GM12892 (cell line): ENCODE results near the gene ASH1L.

ENCODE experiments used
- DNase-seq: peaks from one replicate; pipeline ENCODE4 v3.0.0; 2011; ENCODE audit not compliant: insufficient read length
- FAIRE-seq: peaks from 2 replicates; lab custom pipeline; 2011; peaks lifted over from hg19 to GRCh38; lab: Jason Lieb, UNC
- POLR2A ChIP-seq: IDR thresholded peaks from 2 replicates; pipeline ENCODE4 v1.6.1; 2011; ENCODE audit warnings: low read depth, low read length, control low read depth
- POLR2AphosphoS5 ChIP-seq: IDR thresholded peaks from 2 replicates; pipeline ENCODE4 v1.6.1; 2011; ENCODE audit warnings: low read depth, low read length, control low read depth
- TAF1 ChIP-seq: IDR thresholded peaks from 2 replicates; pipeline ENCODE4 v1.6.1; 2011; ENCODE audit warnings: low read depth, mild to moderate bottlenecking, control low read depth, low read length, borderline replicate concordance

Gene ASH1L

DNA sequence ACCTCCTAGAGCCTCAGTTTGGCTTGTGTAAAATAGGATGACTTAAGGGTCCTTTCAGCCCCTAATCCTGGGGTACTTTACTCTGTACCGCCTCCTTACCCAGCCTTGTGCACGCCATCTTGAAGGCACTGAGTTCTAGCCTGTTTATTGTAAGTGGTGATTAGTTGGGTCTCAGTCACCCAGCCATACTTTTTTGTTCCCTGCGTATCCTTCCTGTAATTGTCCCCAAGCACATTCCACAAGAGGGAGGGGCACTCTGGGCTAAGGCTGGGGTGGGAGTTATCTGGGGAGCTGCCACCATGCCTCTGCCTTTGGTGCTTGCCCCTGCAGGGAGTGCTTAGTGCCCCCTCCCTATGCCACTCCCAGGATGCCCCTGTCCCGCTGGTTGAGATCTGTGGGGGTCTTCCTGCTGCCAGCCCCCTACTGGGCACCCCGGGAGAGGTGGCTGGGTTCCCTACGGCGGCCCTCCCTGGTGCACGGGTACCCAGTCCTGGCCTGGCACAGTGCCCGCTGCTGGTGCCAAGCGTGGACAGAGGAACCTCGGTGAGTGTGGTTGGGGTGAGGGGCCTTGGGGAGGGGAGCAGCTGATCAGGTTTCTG, 253.1 kb downstream of the ASH1L start:
- FAIRE-seq (no peak), DNase-seq (no peak)
- TF ChIP-seq POLR2AphosphoS5: no peak; the same call in 1 of the 2 replicates
- TF ChIP-seq POLR2A: no peak; the same call in 1 of the 2 replicates
- no peak for TF ChIP-seq TAF1

DNA sequence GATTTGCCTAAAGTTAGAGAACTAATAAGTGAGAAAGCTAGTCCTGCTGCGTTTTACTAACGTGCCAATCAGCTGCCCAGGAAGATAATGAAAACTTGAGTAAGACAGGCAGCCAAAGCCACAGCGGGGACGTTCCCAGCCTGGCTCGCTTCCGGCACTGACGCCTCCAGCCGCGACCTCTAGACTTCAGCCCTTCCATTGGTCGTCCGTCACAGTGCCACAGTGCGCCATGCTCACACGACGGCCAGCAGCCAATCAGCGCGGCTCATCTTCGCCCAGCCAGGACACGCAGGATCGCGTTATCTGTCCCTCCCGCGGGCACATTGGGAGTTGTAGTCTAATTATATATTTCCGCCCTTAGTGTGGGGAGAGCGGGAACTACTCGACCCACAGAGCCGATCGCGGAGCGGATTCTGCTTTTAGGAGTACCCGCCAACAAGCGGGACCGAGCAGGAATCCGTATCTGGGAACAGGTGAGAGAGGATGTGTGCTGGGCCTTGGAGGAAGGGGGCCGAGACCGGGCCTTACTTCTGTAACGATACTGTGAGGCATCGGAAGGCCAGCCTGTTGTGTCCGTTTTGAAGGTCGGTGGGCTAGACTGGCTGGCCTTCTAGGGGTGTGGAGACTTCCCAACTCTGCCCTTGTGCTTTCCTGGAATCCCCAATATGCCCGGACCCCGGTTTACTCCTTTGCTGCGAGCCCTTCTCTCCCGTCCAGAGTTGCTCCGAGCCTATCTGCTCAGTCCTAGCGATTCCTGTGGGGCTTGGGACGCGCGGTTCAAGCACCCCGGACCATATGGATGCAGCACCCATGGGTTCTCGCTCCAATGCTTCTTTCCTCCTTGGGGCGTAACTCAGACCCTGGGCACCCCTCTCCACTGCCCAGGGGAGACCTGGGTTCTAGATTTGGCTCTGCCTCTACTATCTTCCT, 253.8 kb downstream of the ASH1L start, which contains the start of gene FDPS:
FDPS (plus strand) TSS at position 374 of the 930 bp plus-strand sequence. CDS start 924 bp downstream, outside the sequence.
- FAIRE-seq (peak; percentile 97), DNase-seq (peak; percentile 96)
- peak; percentile 4; the same call in 1 of the 2 replicates for TF ChIP-seq POLR2AphosphoS5
- peak; percentile 48; the same call in 1 of the 2 replicates for TF ChIP-seq TAF1
- peak; percentile 55 for TF ChIP-seq POLR2A

DNA sequence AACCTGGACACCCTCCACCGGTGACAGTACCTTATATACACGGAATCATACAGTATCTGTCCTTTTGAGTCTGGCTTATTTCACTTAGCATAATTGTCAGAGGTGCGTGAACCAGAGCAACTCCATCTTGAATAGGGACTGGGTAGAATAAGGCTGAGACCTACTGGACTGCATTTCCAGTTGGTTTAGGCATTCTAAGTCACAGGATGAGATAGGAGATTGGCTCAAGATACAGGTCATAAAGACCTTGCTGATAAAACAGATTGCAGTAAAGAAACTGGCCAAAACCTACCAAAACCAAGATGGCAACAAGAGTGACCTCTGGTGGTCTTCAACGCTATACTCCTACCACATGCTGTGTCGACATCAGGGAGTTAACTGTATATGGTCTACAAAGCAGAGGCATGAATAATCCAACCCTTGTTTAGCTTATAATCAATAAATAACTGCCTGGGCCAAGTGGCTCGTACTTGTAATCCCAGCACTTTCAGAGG, 255.3 kb downstream of the ASH1L start:
- FAIRE-seq (no peak), DNase-seq (no peak)
- no peak for TF ChIP-seq POLR2A
- TF ChIP-seq POLR2AphosphoS5: no peak
- TF ChIP-seq TAF1: no peak

DNA sequence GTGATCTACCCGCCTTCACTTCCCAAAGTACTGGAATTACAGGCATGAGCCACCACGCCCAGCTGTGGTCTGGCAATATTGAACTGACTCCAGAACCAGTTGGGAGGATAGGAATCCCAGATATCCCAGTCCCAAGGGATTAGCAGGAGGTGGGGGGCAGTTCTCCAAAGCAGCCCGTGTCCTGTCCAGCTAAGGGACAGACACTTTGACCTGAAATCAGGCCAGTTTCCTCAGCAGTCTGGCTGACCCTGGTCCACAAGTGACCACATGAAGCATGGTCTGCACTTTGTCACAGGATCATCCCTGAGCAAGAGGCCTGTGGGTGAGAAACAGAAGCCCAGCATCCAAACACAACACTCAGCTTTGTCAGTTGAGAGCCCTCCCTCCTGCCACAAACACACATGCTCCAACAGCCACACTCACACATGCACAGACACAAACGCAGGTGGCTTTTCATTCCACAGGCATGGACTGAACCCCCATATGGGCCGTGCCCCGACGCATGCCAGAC, 256.7 kb downstream of the ASH1L start:
- DNase-seq (no peak), FAIRE-seq (no peak)
- TF ChIP-seq POLR2AphosphoS5: no peak
- no peak for TF ChIP-seq TAF1
- TF ChIP-seq POLR2A: no peak

DNA sequence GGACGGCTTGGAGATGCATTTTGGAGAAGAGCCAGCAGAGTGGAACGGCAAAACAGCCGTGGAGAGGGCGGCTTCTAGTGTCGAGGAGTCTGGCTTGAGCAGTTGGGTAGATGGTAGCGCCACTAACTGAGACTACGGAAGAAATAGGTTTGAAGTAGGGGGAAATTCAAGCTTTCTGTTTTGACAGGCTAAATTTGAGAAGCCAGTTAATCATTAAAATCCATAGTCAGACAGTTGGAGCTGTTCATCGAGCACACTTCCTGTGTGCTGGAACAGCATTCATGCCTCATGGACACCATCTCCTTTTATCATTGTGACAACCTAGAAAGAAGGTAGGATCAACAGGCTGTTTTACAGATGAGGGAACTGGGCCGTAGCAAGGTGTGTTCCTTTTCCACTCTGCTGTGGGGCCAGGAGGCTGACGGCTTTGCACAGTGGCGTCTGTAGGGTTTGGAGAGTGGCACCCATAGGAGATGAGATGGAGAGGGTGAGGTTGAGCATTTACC, 258.0 kb downstream of the ASH1L start:
- DNase-seq (no peak), FAIRE-seq (no peak)
- TF ChIP-seq POLR2AphosphoS5 (no peak), TAF1 (no peak), POLR2A (no peak)

DNA sequence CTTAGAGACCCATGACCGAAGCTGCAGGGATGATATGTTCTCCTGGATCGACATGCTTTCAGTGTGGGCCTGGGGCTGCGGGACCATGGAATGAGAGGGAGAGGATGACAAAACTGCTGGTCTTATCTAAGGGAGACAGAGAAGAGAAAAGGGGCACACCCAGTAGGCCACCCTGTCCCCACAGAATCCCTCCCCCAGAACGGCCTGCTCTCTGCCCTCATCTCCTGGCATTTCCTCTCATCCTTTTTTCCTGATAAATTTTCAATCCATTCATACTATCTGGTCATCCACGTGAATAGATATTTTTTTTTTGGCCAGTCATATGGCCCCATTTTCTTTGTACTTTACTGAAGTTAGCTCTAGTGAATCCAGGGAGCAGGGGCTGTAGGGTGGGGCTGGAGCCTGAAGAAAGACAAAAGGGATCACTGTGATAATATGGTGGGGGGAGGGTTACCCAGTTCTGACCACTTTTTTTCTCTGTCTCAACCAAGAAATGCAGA, 261.2 kb downstream of the ASH1L start, which contains the start of gene PKLR:
PKLR (minus strand) TSS at position 97 of the 500 bp plus-strand sequence; CDS start at position 54, 43 bp downstream.
- no peak for TF ChIP-seq POLR2AphosphoS5
- FAIRE-seq (no peak), DNase-seq (no peak)

DNA sequence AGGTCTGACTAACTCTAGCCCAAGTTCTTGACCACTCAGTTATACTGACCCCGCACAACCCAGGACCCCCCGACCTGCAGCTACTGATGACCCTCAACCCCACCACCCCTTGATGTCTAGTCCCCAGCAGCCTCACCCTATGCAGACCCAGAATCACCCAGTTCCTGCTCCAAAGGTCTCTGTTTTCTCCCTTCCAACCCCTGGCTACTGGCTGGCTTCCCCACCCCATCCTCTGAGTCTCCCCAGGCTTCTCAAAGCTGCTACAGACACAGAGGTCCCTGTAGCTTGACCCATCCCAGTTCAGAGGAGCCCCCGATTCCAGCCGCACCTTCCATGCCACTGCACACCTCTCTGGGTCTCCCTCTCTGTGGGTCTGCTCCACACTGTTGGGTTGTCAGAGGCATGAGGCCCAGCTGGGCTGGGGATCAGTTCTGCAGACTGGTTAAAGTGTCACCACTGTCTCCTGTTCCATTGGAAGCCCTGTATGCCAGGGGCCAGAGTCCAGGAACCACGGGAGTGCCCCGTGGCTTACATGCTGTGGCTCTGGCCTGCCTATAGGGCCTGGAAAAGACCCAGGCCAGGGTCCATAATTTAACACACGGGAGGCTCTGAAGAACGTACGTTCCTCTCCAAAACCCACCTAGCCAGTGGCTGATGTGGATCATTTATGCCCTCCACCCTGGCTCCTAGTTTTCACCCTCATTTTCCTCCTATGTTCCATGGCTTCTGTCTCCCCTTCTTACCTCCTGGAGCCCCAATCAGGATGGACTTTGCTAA, 261.9 kb downstream of the ASH1L start:
- FAIRE-seq: no peak
- TF ChIP-seq POLR2AphosphoS5 (no peak), POLR2A (no peak), TAF1 (no peak)
- DNase-seq: no peak

DNA sequence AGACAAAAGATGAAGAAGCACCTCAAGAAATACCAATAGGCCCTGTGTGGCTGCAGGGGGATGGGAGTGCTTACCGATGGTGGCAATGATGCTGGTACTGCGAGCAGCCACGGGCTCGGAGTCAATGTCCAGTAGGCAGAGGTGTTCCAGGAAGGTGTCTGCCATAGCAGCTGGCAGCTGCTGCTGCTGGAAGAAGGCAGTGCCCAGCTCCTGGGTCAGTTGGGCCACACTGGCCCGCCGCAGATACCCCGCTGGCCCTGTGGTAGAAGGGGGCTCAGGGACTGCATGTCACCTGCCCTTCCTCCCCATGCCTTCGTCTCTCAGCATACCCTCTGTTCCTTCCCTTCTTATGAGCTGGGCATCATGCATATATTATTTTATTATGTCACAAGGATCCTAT, 262.6 kb downstream of the ASH1L start:
- TF ChIP-seq POLR2A (no peak), TAF1 (no peak), POLR2AphosphoS5 (no peak)
- FAIRE-seq (no peak), DNase-seq (no peak)

DNA sequence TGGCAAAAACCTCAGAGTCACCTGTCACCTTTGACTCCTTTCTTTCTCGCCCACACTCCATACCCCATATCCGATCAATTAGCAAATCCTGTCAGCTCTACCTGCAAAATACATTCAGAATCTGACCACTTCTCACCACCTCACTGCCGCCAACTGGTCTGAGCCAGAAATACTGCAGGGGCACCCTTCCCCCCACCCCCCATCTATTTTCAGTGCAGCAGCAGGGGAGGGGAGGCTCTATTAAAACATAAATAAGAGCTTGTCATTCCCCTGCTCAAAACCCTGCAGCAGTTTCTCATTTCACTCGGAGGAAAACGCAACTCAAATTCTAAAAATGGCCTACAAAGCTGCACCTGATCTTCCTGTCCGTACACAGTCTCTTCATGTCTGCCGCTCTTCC, 265.2 kb downstream of the ASH1L start:
- no peak for FAIRE-seq
- TF ChIP-seq POLR2AphosphoS5 (no peak), TAF1 (no peak), POLR2A (no peak)
- DNase-seq: no peak

DNA sequence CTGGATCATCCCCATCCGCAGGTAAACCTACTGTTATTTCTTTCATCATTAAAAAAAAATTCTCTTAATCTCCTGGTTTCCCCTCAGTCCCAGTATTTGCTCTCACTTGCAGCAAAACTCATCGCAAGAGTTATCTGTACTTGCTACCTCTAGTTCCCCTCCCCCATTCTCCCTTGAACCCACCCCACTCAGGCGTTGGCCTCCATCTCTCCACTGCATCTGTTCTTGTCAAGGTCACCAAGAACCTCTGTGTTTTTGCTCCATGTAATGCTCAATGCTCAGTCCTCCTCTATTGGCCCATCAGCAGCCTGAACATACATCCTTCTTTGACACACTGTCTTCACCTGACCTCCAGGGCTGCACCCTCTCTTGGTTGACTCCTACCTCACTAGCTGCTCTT, 265.9 kb downstream of the ASH1L start:
- TF ChIP-seq POLR2A (no peak), POLR2AphosphoS5 (no peak), TAF1 (no peak)
- FAIRE-seq (no peak), DNase-seq (no peak)

DNA sequence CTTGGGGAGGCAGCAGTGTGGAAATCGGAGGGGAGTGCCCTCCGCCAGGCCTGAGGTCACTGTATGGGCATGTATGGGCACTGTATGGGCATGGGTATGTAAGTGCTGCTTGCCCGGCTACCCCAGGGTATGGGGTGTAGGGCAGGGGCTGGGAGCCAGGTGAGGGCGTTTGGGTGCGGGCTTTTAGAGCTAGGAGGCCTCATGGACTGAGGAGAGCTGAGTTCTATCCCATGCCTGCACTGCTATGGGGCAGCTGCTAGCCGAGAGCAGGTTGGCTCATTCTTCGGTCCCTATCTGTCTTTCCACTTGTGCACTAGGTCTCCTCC, 266.7 kb downstream of the ASH1L start:
- TF ChIP-seq POLR2AphosphoS5 (no peak), TAF1 (no peak), POLR2A (no peak)
- DNase-seq (no peak), FAIRE-seq (no peak)
